NCI-H128 (cell line): ENCODE measurements around the gene FGF6.
"Not testable (repeated sequence)": the region's sequence is repeated elsewhere in the genome, so short reads cannot be mapped to it uniquely, and the experiment has no call there.

ENCODE experiments used
- DNase-seq: peaks from one replicate; lab custom pipeline; 2025; ENCODE audit not compliant: unreplicated experiment; lab: John Stamatoyannopoulos, UW

The FGF6 gene

DNA sequence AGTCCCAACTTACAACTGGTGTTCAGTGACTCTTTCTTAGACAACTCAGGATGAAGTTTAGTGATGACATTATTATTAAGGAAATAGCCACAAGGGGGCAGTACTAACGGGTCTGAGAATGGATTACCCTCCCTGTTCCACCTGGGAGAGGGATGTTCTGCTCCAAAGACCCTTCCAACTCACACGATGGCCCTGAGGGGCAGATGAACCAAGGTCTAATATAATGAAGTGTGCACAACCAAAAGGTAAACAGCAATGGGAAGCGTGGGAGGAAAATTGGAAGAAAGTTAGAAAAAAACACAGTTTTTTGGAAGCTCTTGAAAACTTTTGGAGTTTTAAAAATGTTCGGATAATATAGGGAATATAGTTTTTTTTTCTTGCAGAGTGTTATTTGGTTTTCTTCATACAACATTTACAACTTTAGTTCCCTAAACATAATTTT is 24.0 kb downstream of the FGF6 start:
- DNase-seq = peak; percentile 24

GRCh38 chr12:4420138-4420670 is 25.4 kb downstream of the FGF6 start:
- DNase-seq = no peak

GRCh38 chr12:4418913-4419312 is 26.7 kb downstream of the FGF6 start:
- no peak for DNase-seq

DNA sequence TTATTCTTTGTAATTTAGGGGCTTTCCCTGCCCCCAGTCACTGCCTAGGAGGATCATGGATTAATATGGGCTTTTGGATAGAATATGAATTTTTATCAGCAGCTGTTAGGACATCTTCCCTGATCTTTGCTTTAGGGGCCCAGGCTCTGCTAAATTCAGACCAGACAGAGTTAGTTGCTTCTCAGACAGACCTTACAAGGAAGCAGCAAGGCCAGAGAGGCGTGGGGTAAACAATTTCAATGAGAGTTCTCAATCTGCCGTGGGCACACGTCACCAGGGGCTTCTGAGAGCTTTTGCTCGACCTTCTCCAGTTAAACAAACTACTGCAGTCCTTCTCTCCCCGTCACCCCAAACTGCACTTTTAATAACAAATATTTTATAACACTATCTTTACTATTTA is 27.7 kb downstream of the FGF6 start:
- no peak for DNase-seq

- no peak for DNase-seq
These were observed 28.2 kb downstream of the FGF6 start for GRCh38 chr12:4417455-4417854.

- no peak for DNase-seq
These were observed 29.3 kb downstream of the FGF6 start for GRCh38 chr12:4416276-4416675.

- DNase-seq = no peak
These were observed 33.1 kb downstream of the FGF6 start for GRCh38 chr12:4412465-4412864.

GRCh38 chr12:4412056-4412455 is 33.6 kb downstream of the FGF6 start:
- no peak for DNase-seq

GRCh38 chr12:4407136-4407535 is 38.5 kb downstream of the FGF6 start:
- DNase-seq = no peak

GRCh38 chr12:4404877-4405637 is 40.6 kb downstream of the FGF6 start:
- DNase-seq = not testable (repeated sequence)

- no peak for DNase-seq
These were observed 42.6 kb downstream of the FGF6 start for GRCh38 chr12:4402996-4403395.

- no peak for DNase-seq
These were observed 44.5 kb downstream of the FGF6 start for GRCh38 chr12:4401117-4401516.

- DNase-seq = no peak
These were observed 49.8 kb downstream of the FGF6 start for GRCh38 chr12:4395818-4396217.

DNA sequence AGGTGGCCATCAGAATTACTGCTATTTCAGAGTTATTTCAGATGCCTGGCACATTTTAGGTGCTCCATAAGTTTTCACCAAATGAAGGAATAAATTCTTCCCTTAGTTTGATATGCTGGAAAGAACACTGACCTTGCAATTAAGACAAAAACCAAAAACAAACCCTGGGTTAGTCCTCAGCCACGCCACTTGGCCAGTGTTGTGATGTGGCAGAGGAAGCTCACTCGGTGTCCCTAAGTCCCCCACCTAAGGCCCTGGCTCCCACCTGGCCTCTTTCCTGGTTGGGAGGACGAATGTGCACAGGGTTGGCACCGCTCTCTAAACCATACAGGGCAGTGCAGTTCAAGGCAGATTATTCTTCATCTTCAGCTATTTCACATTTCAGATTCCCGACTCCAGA is 52.4 kb downstream of the FGF6 start:
- no peak for DNase-seq

GRCh38 chr12:4392223-4392742 is 53.3 kb downstream of the FGF6 start:
- DNase-seq = no peak

GRCh38 chr12:4388662-4389061 is 57.0 kb downstream of the FGF6 start:
- DNase-seq = no peak

DNA sequence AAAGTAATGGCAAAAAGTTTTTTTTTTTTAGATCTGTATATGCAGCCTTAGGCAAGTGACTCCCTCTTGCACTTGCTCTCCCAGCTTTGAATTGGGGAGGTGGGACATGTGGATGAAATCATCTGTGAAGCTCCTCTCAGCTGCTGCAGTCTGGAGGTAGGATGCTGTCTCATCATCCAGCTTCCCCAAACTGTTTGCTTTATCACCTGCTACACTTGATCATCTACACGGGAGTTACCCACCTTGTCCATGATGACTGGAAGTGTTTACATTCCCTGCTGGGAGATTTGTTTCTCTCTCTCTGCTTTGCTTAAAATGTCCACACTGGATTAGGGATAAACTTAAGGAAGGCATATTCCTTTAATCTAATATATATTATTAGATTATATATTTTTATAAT is 57.6 kb downstream of the FGF6 start:
- no peak for DNase-seq

GRCh38 chr12:4387607-4388006 is 58.0 kb downstream of the FGF6 start:
- no peak for DNase-seq

- DNase-seq = no peak
These were observed 58.8 kb downstream of the FGF6 start for GRCh38 chr12:4386801-4387200.
